HG02885 (cell line): Measurements from ENCODE around the gene CTSL.
"Not testable (repeated sequence)": the region's sequence is repeated elsewhere in the genome, so short reads cannot be mapped to it uniquely, and the experiment has no call there.

Source experiments
- ATAC-seq: cut with Tn5 transposase; IDR thresholded peaks from one replicate; pipeline ENCODE4 v1.9.1; 2021; ENCODE audit warnings: mild to moderate bottlenecking; ENCODE audit not compliant: unreplicated experiment, poor library complexity

Gene CTSL

GRCh38 chr9:87749335-87750035, 23.6 kb downstream of the CTSL start:
- ATAC-seq, result no peak

DNA sequence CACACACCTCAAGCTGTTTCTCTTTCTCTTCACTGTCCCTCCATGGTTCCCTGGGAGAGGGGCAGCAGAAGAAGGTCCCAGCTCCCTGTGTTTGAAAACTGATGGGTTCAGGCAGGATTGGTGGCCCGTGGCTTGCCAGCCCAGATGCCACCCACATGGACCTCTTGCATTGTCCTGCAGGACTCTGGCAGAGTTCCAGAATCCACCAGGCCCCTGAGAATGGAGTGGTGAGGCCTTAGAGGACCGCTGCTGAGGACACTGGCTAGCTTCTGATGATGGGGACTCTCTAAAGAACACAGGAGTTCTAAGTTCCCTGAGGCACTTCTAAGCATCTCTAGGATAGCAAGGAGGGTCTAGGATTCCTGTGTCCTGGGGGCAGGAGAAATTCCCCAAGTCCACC, 24.8 kb downstream of the CTSL start:
- no peak for ATAC-seq

- no peak for ATAC-seq
Measured at GRCh38 chr9:87751423-87751822, 25.5 kb downstream of the CTSL start.

DNA sequence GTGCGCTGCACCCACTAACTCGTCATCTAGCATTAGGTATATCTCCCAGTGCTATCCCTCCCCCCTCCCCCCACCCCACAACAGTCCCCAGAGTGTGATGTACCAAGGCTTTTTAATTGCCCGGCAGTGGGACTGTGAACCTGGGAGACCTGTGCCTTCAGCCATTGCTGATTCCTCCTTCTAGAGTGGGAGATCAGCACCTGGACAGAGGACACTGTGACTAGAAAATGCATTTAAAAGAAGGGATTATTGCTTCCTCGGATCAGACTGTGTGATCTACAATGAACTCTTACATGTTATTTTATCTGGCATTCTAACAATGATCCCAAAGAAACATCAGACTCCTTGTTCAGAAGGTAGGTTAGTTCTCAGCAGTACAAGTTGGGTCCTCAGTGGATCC, 25.9 kb downstream of the CTSL start:
- no peak for ATAC-seq

GRCh38 chr9:87753313-87753712, 27.4 kb downstream of the CTSL start:
- ATAC-seq, result no peak

DNA sequence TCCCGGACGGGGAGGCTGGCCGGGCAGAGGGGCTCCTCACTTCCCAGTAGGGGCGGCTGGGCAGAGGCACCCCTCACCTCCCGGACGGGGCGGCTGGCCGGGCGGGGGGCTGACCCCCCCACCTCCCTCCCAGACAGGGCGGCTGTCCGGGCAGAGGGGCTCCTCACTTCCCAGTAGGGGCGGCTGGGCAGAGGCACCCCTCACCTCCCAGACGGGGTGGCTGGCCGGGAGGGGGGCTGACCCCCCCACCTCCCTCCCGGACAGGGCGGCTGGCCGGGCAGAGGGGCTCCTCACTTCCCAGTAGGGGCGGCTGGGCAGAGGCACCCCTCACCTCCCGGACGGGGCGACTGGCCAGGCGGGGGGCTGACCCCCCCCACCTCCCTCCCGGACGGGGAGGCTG, 32.4 kb downstream of the CTSL start:
- not testable (repeated sequence) for ATAC-seq

GRCh38 chr9:87759980-87760379, 34.1 kb downstream of the CTSL start:
- ATAC-seq, result not testable (repeated sequence)

- no peak for ATAC-seq
Measured at GRCh38 chr9:87760529-87760928, 34.6 kb downstream of the CTSL start.

DNA sequence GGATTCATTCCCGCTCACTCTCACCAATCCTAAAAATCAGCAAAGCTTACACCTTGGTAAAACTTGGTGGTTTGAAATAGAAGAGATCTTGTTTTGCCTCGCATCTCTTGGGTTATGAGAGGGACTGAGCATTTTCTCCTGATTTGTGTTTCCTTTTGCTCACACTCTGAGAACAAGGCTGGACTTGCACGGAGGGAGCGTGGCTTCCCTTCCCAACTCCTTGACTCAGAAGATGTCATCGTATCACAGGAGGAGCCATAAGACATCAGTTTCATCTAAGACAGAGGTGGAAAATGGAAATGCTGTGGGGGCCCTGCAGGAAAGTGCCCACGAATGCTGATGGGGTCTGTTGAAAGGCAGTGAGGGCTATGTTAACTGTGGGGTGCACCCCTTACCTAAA, 37.4 kb downstream of the CTSL start:
- no peak for ATAC-seq

GRCh38 chr9:87765521-87765920, 39.6 kb downstream of the CTSL start:
- no peak for ATAC-seq

DNA sequence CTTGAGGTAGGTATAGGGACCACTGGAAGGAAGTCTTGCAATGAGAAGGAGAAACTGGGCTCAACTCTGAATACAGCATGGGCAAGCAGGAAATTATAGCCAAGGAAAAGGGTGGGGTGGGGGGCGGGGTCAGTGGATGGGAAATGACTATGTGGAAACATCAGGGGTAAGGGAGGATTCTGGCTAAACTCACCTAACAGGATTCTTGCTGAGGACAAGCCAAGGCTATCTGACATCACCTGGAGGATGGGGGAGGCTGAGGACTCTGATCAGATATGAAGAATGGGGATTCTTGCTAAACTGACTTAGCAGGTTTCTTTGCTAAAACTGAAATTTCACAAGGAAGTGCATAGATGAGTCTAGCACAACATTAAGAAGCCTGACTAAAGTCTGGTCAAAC, 40.8 kb downstream of the CTSL start:
- ATAC-seq, result no peak

- ATAC-seq, result no peak
Measured at GRCh38 chr9:87770616-87771315, 44.8 kb downstream of the CTSL start.

DNA sequence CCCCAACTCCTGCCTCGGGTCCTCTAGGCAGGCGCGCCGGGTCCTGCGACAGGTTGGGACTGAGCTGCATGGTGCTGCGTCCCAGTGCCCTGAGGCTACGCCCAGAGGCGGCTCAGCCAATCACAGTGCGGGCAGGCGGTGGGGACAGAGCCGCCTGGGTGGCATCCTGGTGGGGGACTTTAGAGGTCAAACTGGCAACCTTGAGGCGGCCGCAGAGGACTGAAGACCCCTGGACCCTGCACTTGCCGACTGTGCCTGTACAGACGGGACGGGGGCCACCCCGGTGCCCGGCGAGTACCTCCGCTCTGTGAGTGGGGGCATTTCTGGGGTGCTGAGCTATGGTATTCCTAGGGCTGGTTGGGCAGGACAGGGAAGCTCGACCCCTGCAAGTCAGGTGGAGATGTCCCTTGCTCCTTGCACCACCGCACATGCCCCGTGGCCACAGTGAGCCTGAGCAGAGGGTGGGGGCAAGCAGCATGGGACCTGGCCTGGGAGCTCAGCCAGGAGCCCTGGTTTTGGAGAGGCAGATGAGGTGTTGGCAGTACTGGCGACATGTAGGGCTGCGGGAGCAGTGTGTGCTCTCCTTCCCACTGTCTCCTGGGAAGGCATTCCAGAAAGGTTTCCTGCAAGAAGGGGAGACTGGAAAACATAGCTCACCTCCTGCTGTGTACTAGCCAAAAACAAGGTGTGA, 45.5 kb downstream of the CTSL start:
- ATAC-seq, result no peak

- no peak for ATAC-seq
Measured at GRCh38 chr9:87776481-87777379, 50.8 kb downstream of the CTSL start.

- no peak for ATAC-seq
Measured at GRCh38 chr9:87778996-87779395, 53.1 kb downstream of the CTSL start.
